ENCODE data around the gene NUMB. TPM values are rescaled to one million over a fixed set of nuclear protein-coding genes. Genes with fewer than 3 reads are reported as not detected.

The NUMB gene
- total RNA-seq, 1 experiment from 2014 or later, result 22.2 TPM

DNA sequence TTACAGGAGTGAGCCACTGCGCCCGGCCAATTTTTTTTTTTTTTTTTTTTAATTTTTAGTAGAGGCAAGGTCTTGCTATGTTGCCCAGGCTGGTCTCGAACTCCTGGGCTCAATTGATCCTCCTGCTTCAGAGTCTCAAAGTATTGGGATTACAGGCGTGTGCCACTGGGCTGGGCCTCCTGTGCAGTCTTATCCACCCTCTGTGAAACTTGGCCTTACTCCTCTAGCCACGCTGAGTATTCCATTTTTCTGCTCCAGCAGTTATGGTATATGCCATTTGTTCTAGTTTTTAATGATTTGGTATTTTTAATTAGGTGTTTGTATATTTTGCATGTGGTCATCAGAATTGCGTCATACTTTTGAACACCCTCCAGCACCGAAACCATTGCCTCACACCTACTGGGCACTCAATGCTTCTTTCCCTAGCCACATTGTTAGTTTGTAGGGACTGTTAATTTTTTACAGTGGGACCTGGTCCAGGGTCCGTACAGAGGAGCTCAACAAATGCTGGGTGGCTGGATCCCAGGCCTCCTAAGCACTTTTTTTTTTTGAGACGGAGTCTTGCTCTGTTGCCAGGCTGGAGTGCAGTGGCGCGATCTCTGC lies 43.8 kb upstream of the NUMB start:
- H3K9me3 ChIP-seq (ENCODE audit: low read length), result no peaks in the 10 kb centered on the region
- no peak overlapping the region for H3K4me3 ChIP-seq (ENCODE audit: low read length)
- intact Hi-C loops (cut with micrococcal nuclease), result no loop called here
- H4K20me1 ChIP-seq (ENCODE audit: low read length), result no peaks in the 10 kb centered on the region
- ChIA-PET CTCF (no interaction called here), POLR2A (ENCODE audit: unreplicated experiment) (no interaction called here)
- no peak for TF ChIP-seq EZH2 (IDR thresholded peaks at IDR 0.05; ENCODE audit: low read length, unreplicated experiment)
- no peak for TF ChIP-seq EZH2phosphoT487 (IDR thresholded peaks at IDR 0.05; ENCODE audit: borderline replicate concordance, low read length)
- TF ChIP-seq, protein P1, sequence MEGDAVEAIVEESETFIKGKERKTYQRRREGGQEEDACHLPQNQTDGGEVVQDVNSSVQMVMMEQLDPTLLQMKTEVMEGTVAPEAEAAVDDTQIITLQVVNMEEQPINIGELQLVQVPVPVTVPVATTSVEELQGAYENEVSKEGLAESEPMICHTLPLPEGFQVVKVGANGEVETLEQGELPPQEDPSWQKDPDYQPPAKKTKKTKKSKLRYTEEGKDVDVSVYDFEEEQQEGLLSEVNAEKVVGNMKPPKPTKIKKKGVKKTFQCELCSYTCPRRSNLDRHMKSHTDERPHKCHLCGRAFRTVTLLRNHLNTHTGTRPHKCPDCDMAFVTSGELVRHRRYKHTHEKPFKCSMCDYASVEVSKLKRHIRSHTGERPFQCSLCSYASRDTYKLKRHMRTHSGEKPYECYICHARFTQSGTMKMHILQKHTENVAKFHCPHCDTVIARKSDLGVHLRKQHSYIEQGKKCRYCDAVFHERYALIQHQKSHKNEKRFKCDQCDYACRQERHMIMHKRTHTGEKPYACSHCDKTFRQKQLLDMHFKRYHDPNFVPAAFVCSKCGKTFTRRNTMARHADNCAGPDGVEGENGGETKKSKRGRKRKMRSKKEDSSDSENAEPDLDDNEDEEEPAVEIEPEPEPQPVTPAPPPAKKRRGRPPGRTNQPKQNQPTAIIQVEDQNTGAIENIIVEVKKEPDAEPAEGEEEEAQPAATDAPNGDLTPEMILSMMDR (conservative IDR thresholded peaks at IDR 0.05; ENCODE audit: low read depth, low read length), result no peak
- no peaks in the 10 kb centered on the region for H3K36me3 ChIP-seq (ENCODE audit: low read depth, low read length)
- no peaks in the 10 kb centered on the region for H3K27me3 ChIP-seq (ENCODE audit: low read length)
- ATAC-seq (no peak), DNase-seq (no peak)
- H3K9ac ChIP-seq (ENCODE audit: low read length), result no peak overlapping the region
- no peak overlapping the region for H3K4me2 ChIP-seq (ENCODE audit: low read length)
- no peaks in the 10 kb centered on the region for H3K9me2 ChIP-seq (replicated peaks; ENCODE audit: low read length)
- H3K79me2 ChIP-seq (ENCODE audit: low read length), result no peaks in the 10 kb centered on the region
- H3K27ac ChIP-seq (ENCODE audit: low read length), result no peak overlapping the region
- BruUV-seq (replicated peaks), result no TSS peak
- no peaks in the 10 kb centered on the region for H3F3A ChIP-seq (ENCODE audit: low read length, unreplicated experiment)
- H3K4me1 ChIP-seq (ENCODE audit: insufficient read depth, low read length), result no peaks in the 10 kb centered on the region
- H2AFZ ChIP-seq (ENCODE audit: low read length), result no peak overlapping the region

DNA sequence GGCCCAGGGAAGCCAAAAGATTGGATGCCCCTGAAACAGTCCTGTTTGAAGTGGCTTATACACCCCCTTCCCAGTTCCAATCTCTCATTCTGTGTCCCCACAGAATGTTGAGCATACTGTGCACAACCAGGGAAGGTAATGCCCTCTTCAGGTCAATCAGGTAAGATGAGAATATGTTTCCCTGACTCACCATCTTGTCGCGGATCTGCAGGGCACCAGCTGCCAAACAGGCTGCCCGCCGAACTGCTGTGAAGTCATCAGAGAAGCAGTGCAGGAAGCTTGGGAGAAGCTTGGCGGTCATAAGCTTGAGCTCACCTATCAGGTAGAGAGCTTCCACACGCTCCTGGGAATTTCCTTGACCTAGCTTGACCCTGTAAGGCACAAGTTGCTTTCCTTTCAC lies 42.0 kb upstream of the NUMB start:
- Histone ChIP-seq H3K36me3 (ENCODE audit: low read depth, low read length) (no peaks in the 10 kb centered on the region), H3K4me1 (ENCODE audit: insufficient read depth, low read length) (no peaks in the 10 kb centered on the region), H3K27ac (ENCODE audit: low read length) (no peak overlapping the region), H3K27me3 (ENCODE audit: low read length) (no peaks in the 10 kb centered on the region), H3K79me2 (ENCODE audit: low read length) (no peaks in the 10 kb centered on the region), H2AFZ (ENCODE audit: low read length) (no peak overlapping the region), H3K9me3 (ENCODE audit: low read length) (no peaks in the 10 kb centered on the region), H3K4me3 (ENCODE audit: low read length) (no peak overlapping the region), H3F3A (ENCODE audit: low read length, unreplicated experiment) (no peaks in the 10 kb centered on the region), H4K20me1 (ENCODE audit: low read length) (no peaks in the 10 kb centered on the region), H3K4me2 (ENCODE audit: low read length) (no peak overlapping the region), H3K9ac (ENCODE audit: low read length) (no peak overlapping the region), H3K9me2 (replicated peaks; ENCODE audit: low read length) (no peaks in the 10 kb centered on the region)
- POLR2A ChIA-PET (ENCODE audit: unreplicated experiment), result no interaction called here
- DNase-seq (peak; percentile 59), ATAC-seq (peak; percentile 64)
- CTCF ChIA-PET, result interaction anchor here (0.6 kb wide), 3 partner anchors 68 to 219 kb away, joined by 3 to 7 read pairs (median 3); no protein-coding TSS in a partner anchor
- TF ChIP-seq EZH2phosphoT487 (IDR thresholded peaks at IDR 0.05; ENCODE audit: borderline replicate concordance, low read length), result no peak
- TF ChIP-seq, protein P1 (conservative IDR thresholded peaks at IDR 0.05; ENCODE audit: low read depth, low read length), result peak; percentile 26; the same call in 1 of the 2 replicates
- TF ChIP-seq EZH2 (IDR thresholded peaks at IDR 0.05; ENCODE audit: low read length, unreplicated experiment), result no peak
- intact Hi-C loops (cut with micrococcal nuclease), result no loop called here
- BruUV-seq (replicated peaks), result no TSS peak

DNA sequence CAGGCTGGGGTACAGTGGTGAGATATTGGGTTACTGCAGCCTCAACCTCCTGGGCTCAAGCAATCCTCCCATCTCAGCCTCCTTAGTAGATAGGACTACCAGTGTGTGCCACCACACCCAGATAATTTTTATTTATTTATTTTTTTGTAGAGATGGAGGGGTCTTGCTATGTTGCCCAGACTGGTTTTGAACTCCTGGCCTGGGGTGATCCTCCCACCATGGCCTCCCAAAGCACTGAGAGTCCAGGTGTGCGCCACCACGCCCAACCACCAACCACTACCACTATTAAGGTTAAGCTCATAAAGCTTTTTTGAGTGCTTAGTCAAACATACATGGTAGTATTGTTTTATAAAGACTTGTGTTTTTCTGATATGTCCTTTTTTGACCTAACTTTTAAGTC lies 36.2 kb upstream of the NUMB start:
- ChIA-PET CTCF (interaction anchor here (0.5 kb wide), 1 partner anchor 76 kb away, joined by 3 read pairs; no protein-coding TSS in a partner anchor), POLR2A (ENCODE audit: unreplicated experiment) (interaction anchor here (0.6 to 0.8 kb wide), 2 partner anchors 13 to 73 kb away, joined by 3 to 5 read pairs; no protein-coding TSS in a partner anchor)
- Histone ChIP-seq H3K9me3 (ENCODE audit: low read length) (no peaks in the 10 kb centered on the region), H2AFZ (ENCODE audit: low read length) (no peak overlapping the region), H3F3A (ENCODE audit: low read length, unreplicated experiment) (no peaks in the 10 kb centered on the region), H4K20me1 (ENCODE audit: low read length) (peaks cover 24% of the 10 kb centered on the region), H3K4me3 (ENCODE audit: low read length) (no peak overlapping the region), H3K36me3 (ENCODE audit: low read depth, low read length) (no peaks in the 10 kb centered on the region), H3K79me2 (ENCODE audit: low read length) (peaks cover 41% of the 10 kb centered on the region), H3K9ac (ENCODE audit: low read length) (no peak overlapping the region), H3K27ac (ENCODE audit: low read length) (no peak overlapping the region), H3K27me3 (ENCODE audit: low read length) (no peaks in the 10 kb centered on the region), H3K4me2 (ENCODE audit: low read length) (peak overlapping the region; percentile 12; the same call in 1 of the 2 replicates), H3K9me2 (replicated peaks; ENCODE audit: low read length) (no peaks in the 10 kb centered on the region), H3K4me1 (ENCODE audit: insufficient read depth, low read length) (peaks cover 26% of the 10 kb centered on the region)
- no TSS peak for BruUV-seq (replicated peaks)
- TF ChIP-seq EZH2 (IDR thresholded peaks at IDR 0.05; ENCODE audit: low read length, unreplicated experiment) (no peak), EZH2phosphoT487 (IDR thresholded peaks at IDR 0.05; ENCODE audit: borderline replicate concordance, low read length) (no peak)
- TF ChIP-seq, protein P1 (conservative IDR thresholded peaks at IDR 0.05; ENCODE audit: low read depth, low read length), result no peak
- intact Hi-C loops (cut with micrococcal nuclease), result loop anchor here (5.0 kb wide), 2 partner anchors 118 to 138 kb away; partner anchors contain the start of gene ACOT6
- no peak for DNase-seq
- ATAC-seq, result no peak
